ENCODE data around the gene CDKN2B-AS1.

The CDKN2B-AS1 gene

GRCh38 chr9:22124263-22125011 is 129.8 kb downstream of the CDKN2B-AS1 start:
- no peak for DNase-seq

- DNase-seq, result no peak
Measured at GRCh38 chr9:22129133-22129532, 134.5 kb downstream of the CDKN2B-AS1 start.

GRCh38 chr9:22129633-22130032 is 135.0 kb downstream of the CDKN2B-AS1 start:
- no peak for DNase-seq

- no peak for DNase-seq
Measured at GRCh38 chr9:22131817-22132216, 137.2 kb downstream of the CDKN2B-AS1 start.

GRCh38 chr9:22134390-22134789 is 139.8 kb downstream of the CDKN2B-AS1 start:
- DNase-seq, result no peak

- no peak for DNase-seq
Measured at GRCh38 chr9:22136461-22137096, 142.0 kb downstream of the CDKN2B-AS1 start.

GRCh38 chr9:22138956-22139660 is 144.5 kb downstream of the CDKN2B-AS1 start:
- no peak for DNase-seq

GRCh38 chr9:22141908-22142307 is 147.3 kb downstream of the CDKN2B-AS1 start:
- no peak for DNase-seq

- no peak for DNase-seq
Measured at GRCh38 chr9:22142671-22143070, 148.1 kb downstream of the CDKN2B-AS1 start.

GRCh38 chr9:22143799-22144625 is 149.4 kb downstream of the CDKN2B-AS1 start:
- DNase-seq, result no peak

GRCh38 chr9:22146604-22147003 is 152.0 kb downstream of the CDKN2B-AS1 start:
- no peak for DNase-seq

GRCh38 chr9:22147813-22148527 is 153.4 kb downstream of the CDKN2B-AS1 start:
- no peak for DNase-seq

GRCh38 chr9:22148528-22148875 is 153.9 kb downstream of the CDKN2B-AS1 start:
- no peak for DNase-seq

GRCh38 chr9:22148876-22149637 is 154.5 kb downstream of the CDKN2B-AS1 start:
- no peak for DNase-seq

- no peak for DNase-seq
Measured at GRCh38 chr9:22154064-22154463, 159.5 kb downstream of the CDKN2B-AS1 start.

GRCh38 chr9:22156586-22156985 is 162.0 kb downstream of the CDKN2B-AS1 start:
- no peak for DNase-seq

- no peak for DNase-seq
Measured at GRCh38 chr9:22157276-22157675, 162.7 kb downstream of the CDKN2B-AS1 start.

- DNase-seq, result no peak
Measured at GRCh38 chr9:22157828-22158227, 163.2 kb downstream of the CDKN2B-AS1 start.

- no peak for DNase-seq
Measured at GRCh38 chr9:22158271-22158670, 163.7 kb downstream of the CDKN2B-AS1 start.

- no peak for DNase-seq
Measured at GRCh38 chr9:22158927-22159346, 164.3 kb downstream of the CDKN2B-AS1 start.

GRCh38 chr9:22159586-22159985 is 165.0 kb downstream of the CDKN2B-AS1 start:
- no peak for DNase-seq

- no peak for DNase-seq
Measured at GRCh38 chr9:22160221-22160620, 165.6 kb downstream of the CDKN2B-AS1 start.
